Caki2 (cell line): ENCODE data around the gene AREG. TPM values are rescaled to one million over a fixed set of nuclear protein-coding genes. Genes with fewer than 3 reads are reported as not detected.

Source experiments
- DNase-seq: peaks from one replicate; pipeline ENCODE4 v3.0.0-alpha.2; 2015; ENCODE audit warnings: low read depth
- in situ Hi-C: cut with HindIII; loops from 2 replicates; pipeline ENCODE4 v1.10.0; 2016; ENCODE audit warnings: low sequenced_read_pairs, low pct_unique_long_range_greater_than_20kb, mixed read lengths
- total RNA-seq: library from RNA; depleted of rRNA; stranded (reverse); fragments of >200 nt; shearing (Covaris generic); gene quantifications from 2 replicates; pipeline ENCODE4 v1.2.3, GENCODE V29; 2014; ENCODE audit warnings: low replicate concordance

Gene AREG
- total RNA-seq, 1 experiment from 2014 or later, result 30.6 TPM

DNA sequence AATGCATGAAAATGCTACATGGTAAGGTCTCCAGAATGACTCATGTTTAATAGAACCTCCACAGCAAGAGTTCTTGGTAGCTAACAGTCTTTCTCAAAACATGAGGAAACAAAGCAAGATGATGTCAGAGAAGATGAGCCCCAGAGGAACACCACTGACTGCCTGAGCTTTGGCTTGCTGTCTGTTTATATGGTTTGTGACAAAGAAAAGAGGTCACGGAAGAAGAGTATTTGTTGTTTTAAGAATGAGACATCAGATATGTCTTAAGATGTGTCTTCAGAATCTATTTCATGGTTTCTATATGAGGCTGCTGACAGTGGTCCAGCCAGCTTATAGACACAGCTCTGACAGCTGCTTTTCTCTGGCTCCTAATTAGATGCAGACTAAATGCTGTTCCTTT, 18.8 kb upstream of the AREG start:
- in situ Hi-C loops, result no loop called here
- DNase-seq, result no peak

DNA sequence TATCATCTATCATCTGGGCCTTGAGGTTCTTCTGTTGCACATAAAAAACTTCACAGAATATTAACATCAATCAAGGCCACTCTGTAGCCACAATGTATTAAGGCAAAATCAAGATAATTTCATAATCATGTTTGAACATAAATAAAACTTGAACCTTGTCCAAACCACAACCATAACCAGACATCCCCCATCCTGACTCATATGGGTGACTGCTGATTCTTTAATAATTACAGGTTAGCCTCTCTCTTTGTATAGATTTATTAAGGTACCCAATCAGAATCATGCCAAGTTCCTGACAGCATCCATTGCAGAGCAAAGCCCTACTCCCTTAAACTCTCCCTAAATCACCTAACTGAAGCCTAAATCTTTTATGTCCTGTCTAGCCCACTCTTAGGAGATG, 16.7 kb upstream of the AREG start:
- no peak for DNase-seq
- in situ Hi-C loops, result no loop called here

GRCh38 chr4:74431113-74431826, 13.7 kb upstream of the AREG start:
- in situ Hi-C loops, result no loop called here
- no peak for DNase-seq

- in situ Hi-C loops, result no loop called here
- no peak for DNase-seq
Measured at GRCh38 chr4:74433043-74433442, 11.9 kb upstream of the AREG start.

DNA sequence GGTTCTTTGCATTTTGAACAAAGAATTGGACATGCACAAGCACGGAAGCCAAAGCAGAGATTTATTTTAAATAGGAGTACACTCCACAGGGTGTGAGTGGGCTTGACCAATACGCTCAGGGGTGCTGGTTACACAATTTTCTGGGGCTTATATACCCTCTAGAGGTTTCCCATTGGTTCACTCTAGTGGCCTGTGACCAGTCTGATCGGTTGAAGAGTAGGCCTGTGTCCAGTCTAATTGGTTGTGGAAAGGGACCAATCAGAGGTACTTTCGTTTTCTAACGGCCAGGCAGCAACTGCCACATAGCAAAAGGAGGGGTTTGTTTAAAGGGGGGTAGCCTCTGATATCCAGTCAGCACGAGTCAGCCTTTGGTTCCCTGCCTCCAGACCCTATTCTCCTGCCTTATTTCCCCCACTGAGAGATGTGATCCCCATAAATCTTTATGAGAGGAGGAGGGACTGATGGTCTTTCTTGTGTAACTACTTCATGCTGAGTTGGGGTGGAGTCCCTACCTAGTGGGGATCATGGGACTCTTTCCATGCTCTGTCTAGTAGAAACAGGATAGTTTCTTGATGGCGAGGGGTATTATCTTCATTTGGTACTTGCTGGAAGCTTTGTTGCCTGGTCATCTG, 11.3 kb upstream of the AREG start:
- peak; percentile 18 for DNase-seq
- in situ Hi-C loops, result no loop called here

GRCh38 chr4:74435296-74435695, 9.6 kb upstream of the AREG start:
- in situ Hi-C loops, result no loop called here
- no peak for DNase-seq

DNA sequence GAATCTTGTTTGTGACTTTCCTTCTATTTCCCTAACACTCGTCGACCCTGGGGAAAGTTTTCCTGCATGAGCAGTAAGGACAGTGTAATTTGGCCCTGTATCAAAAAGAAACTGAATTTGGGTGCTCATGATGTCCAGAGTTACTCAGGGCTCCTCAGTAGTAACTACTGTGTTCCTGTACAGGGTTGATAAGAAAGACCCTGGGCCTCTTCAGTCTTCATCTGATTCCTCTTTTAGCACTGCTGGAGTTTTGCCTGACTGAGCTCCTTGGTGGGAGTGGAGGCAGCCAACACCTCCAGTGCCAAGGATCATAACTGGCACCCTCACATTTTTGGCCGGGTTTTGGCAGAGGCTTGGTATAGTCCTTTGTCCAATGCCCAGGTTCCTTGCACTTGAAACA, 7.1 kb upstream of the AREG start:
- no peak for DNase-seq
- in situ Hi-C loops, result no loop called here

DNA sequence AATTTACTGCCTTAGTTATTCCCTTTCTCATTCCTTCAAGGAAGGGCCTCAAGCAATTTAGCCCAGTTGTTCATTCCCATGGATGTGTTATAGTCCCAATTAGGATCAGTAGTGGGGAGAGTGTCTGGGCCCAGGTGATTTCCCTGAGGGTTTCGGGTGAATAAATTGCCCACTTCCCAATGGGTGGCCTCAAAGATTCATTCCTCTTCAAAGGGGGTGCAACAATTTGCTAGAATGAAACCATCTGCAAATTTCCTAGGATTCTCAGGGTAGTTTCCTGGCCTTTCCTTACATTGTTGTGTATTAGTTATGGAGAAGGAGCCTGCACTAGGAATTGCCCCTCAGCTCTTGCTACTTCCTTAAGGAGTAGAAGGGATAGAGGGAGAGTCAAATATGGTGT, 6.3 kb upstream of the AREG start:
- in situ Hi-C loops, result no loop called here

DNA sequence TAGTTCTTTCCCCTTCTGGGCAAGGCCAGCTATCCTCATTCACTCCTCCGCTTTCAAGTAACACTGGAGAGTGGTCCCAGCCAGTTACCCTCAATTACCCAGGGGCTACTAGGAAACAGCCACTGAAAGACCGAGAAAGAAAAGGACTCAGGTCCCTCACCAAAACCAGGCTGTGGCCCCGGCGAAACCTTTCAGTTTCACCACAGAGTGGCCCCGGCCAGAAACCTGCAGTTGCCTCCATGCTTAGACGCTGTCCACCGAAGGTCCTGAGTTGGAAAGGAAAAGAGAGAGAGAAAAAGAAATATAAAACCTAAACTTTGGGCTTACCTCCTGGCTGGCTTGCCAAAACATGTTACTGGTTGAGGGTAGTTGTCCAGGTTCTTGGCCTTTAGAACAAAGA, 5.0 kb upstream of the AREG start:
- in situ Hi-C loops, result no loop called here
- DNase-seq, result no peak

More for the DNA sequence above, 6.3 kb upstream of the AREG start:
- no peak for DNase-seq

- in situ Hi-C loops, result no loop called here
- DNase-seq, result no peak
Measured at GRCh38 chr4:74440356-74440755, 4.6 kb upstream of the AREG start.

DNA sequence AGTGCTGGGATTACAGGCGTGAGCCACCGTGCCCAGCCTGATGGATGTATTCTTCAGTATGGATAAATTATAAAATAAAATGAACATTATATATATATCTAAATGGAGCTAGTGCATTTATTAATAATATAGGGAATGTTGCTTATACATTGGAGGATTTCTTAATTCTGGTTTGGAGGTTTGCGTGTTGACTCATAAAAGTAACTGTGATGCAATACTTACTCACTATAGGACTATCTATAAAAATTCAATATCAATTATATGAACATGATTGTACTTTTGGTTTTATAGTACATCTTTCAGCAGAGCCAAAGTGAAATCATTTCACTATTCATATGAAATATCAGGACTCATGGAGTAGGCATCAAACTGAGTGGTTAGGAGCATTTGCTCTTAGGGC, 3.2 kb upstream of the AREG start:
- in situ Hi-C loops, result no loop called here

DNA sequence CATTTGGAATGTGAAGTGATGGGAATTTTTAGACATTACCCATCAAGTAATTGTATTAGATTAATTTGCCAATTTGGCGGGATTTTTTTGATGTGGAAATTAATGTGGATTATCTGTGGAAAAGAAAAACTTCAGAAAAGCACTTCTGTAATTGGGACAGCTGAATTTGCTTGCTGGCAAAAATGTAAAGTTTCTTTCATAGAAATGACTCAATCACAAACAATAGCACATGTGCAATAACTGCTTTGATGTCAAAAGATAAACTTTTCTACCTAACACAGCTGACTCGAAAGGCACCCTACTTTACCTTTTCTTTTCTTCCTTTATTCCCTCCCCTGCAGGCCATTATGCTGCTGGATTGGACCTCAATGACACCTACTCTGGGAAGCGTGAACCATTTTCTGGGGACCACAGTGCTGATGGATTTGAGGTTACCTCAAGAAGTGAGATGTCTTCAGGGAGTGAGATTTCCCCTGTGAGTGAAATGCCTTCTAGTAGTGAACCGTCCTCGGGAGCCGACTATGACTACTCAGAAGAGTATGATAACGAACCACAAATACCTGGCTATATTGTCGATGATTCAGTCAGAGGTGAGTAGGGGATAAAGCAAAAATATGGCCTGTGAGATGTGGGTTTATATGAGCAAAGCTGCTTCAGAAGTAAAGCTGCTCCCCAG, 1.4 kb downstream of the AREG start:
- in situ Hi-C loops, result no loop called here
- DNase-seq, result no peak

More for the DNA sequence above, 3.2 kb upstream of the AREG start:
- DNase-seq, result no peak

GRCh38 chr4:74446896-74447295, 2.0 kb downstream of the AREG start:
- in situ Hi-C loops, result no loop called here

GRCh38 chr4:74447636-74448233, 2.8 kb downstream of the AREG start:
- in situ Hi-C loops, result no loop called here
- DNase-seq, result peak; percentile 26

More at GRCh38 chr4:74446896-74447295, 2.0 kb downstream of the AREG start:
- DNase-seq, result peak; percentile 24

- in situ Hi-C loops, result no loop called here
- DNase-seq, result peak; percentile 59
Measured at GRCh38 chr4:74449571-74450297, 4.8 kb downstream of the AREG start.

- DNase-seq, result no peak
- in situ Hi-C loops, result no loop called here
Measured at GRCh38 chr4:74450298-74450683, 5.4 kb downstream of the AREG start.

DNA sequence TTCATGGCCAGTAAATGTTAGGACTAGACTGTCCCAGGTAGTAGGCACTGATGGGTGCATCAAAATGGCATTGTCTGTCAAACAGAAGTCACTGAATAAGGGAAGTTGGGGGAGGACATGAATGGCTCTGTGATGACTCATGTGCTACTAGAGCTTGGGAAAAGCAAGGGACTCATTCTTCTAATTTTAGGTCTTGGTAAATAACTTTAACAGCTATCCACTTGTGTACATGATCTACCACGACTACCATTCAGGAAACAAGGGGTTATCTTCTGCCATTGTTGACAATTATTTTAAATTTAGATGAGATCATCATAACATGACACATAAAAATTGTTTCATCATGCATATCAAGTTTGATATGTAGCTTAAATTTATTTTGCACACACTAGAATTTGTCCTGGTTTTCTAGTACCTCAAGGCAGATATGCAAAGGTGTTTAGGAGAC, 6.3 kb downstream of the AREG start:
- peak; percentile 38 for DNase-seq
- in situ Hi-C loops, result no loop called here

GRCh38 chr4:74453037-74453635, 8.2 kb downstream of the AREG start:
- in situ Hi-C loops, result no loop called here
- DNase-seq, result peak; percentile 42
